Neural cell (in vitro differentiated cells): ENCODE results near the gene SLCO3A1. TPM values are rescaled to one million over a fixed set of nuclear protein-coding genes. Genes with fewer than 3 reads are reported as not detected.

Experiments
- H2AFZ ChIP-seq: fragments of 200-600, 300-800 bp; sonication (generic), shearing (Covaris generic); 2 replicates; pipeline ENCODE4 v1.6.0; 2014; ENCODE audit warnings: low read depth, mild to moderate bottlenecking, antibody characterized with exemption, low read length, moderate library complexity
- H3F3A ChIP-seq: fragments of 200-600 bp; shearing (Covaris generic); 2 replicates; pipeline ENCODE4 v1.6.1; 2016; ENCODE audit warnings: mild to moderate bottlenecking, moderate library complexity, mixed read lengths, antibody characterized with exemption, low read length; ENCODE audit not compliant: insufficient read depth, poor library complexity, severe bottlenecking
- H3K27ac ChIP-seq: fragments of 200-600, 300-800 bp; sonication (generic), shearing (Covaris generic); 2 replicates; pipeline ENCODE4 v1.5.1; 2014; ENCODE audit warnings: mild to moderate bottlenecking, low read length, moderate library complexity
- H3K27me3 ChIP-seq: fragments of 300-800, 200-600 bp; sonication (generic), shearing (Covaris generic); 2 replicates; pipeline ENCODE4 v1.6.0; 2014; ENCODE audit warnings: mild to moderate bottlenecking, low read depth, low read length, moderate library complexity; ENCODE audit not compliant: insufficient read depth
- H3K36me3 ChIP-seq: fragments of 300-800, 200-600 bp; sonication (generic), shearing (Covaris generic); 2 replicates; pipeline ENCODE4 v1.5.1; 2014; ENCODE audit warnings: mild to moderate bottlenecking, antibody characterized with exemption, low read length, moderate library complexity; ENCODE audit not compliant: insufficient read depth
- H3K4me2 ChIP-seq: fragments of 300-800, 200-600 bp; sonication (generic), shearing (Covaris generic); 2 replicates; pipeline ENCODE4 v1.6.0; 2014; ENCODE audit warnings: mild to moderate bottlenecking, low read length
- H3K4me3 ChIP-seq: fragments of 300-800, 200-600 bp; sonication (generic), shearing (Covaris generic); 2 replicates; pipeline ENCODE4 v1.5.1; 2014; ENCODE audit warnings: mild to moderate bottlenecking, low read length, moderate library complexity
- H3K79me2 ChIP-seq: fragments of 200-600 bp; shearing (Covaris generic); replicated peaks from 2 replicates; pipeline ENCODE4 v1.6.0; 2014; ENCODE audit warnings: mild to moderate bottlenecking, low read length, moderate library complexity; ENCODE audit not compliant: insufficient read depth
- H3K9ac ChIP-seq: fragments of 300-800, 200-600 bp; sonication (generic), shearing (Covaris generic); 2 replicates; pipeline ENCODE4 v1.6.1; 2016; ENCODE audit warnings: mild to moderate bottlenecking, low read length, mixed read lengths
- H3K9me2 ChIP-seq: fragments of 200-600 bp; shearing (Covaris generic); 2 replicates; pipeline ENCODE4 v1.6.1; 2016; ENCODE audit warnings: mild to moderate bottlenecking, low read length, mixed read lengths; ENCODE audit not compliant: insufficient read depth
- H3K9me3 ChIP-seq: fragments of 200-600, 300-800 bp; sonication (generic), shearing (Covaris generic); 2 replicates; pipeline ENCODE4 v1.6.1; 2016; ENCODE audit warnings: mild to moderate bottlenecking, mixed run types, low read length, moderate library complexity, mixed read lengths
- H4K20me1 ChIP-seq: fragments of 200-600 bp; shearing (Covaris generic); 2 replicates; pipeline ENCODE4 v1.6.1; 2016; ENCODE audit warnings: mild to moderate bottlenecking, mixed run types; ENCODE audit not compliant: insufficient read depth
- EP300 ChIP-seq: fragments of 450-650 bp; conservative IDR thresholded peaks from 2 replicates; pipeline ENCODE4 v1.6.1; 2014; ENCODE audit warnings: antibody characterized with exemption, mild to moderate bottlenecking, moderate library complexity; ENCODE audit not compliant: poor library complexity, severe bottlenecking
- EZH2 ChIP-seq: fragments of 200-600, 300-800 bp; shearing (Covaris generic), sonication (generic); IDR thresholded peaks from 2 replicates; pipeline ENCODE4 v1.6.1; 2014; ENCODE audit warnings: antibody characterized with exemption, low read length, borderline replicate concordance, mild to moderate bottlenecking; ENCODE audit not compliant: insufficient read depth, poor library complexity, severe bottlenecking
- MXI1 ChIP-seq: fragments of 450-650 bp; conservative IDR thresholded peaks from 2 replicates; pipeline ENCODE4 v1.6.1; 2014; ENCODE audit warnings: antibody characterized with exemption, mild to moderate bottlenecking; ENCODE audit not compliant: poor library complexity, severe bottlenecking
- POLR2AphosphoS5 ChIP-seq: IDR thresholded peaks from 2 replicates; pipeline ENCODE4 v1.6.1; 2012
- RAD21 ChIP-seq: fragments of 450-650 bp; conservative IDR thresholded peaks from 2 replicates; pipeline ENCODE4 v1.6.1; 2014; ENCODE audit warnings: antibody characterized with exemption, mild to moderate bottlenecking, moderate library complexity
- REST ChIP-seq: IDR thresholded peaks from 2 replicates; pipeline ENCODE4 v1.6.1; 2012; ENCODE audit warnings: borderline replicate concordance
- SMC3 ChIP-seq: fragments of 450-650 bp; conservative IDR thresholded peaks from 2 replicates; pipeline ENCODE4 v1.6.1; 2014; ENCODE audit warnings: antibody characterized with exemption, mild to moderate bottlenecking, moderate library complexity; ENCODE audit not compliant: poor library complexity
- TAF1 ChIP-seq: IDR thresholded peaks from 2 replicates; pipeline ENCODE4 v1.6.1; 2012; ENCODE audit warnings: low read depth
- polyA plus RNA-seq: library from polyadenylated mRNA; depleted of rRNA; stranded (reverse); fragments of >200 nt; gene quantifications from 2 replicates; pipeline ENCODE4 v1.2.3, GENCODE V29; 2014
- TF ChIP-seq, protein P1 (sequence below): fragments of 450-650 bp; IDR thresholded peaks from 2 replicates; pipeline ENCODE4 v1.5.1; 2014; ENCODE audit warnings: antibody characterized with exemption, mild to moderate bottlenecking, moderate library complexity; ENCODE audit not compliant: poor library complexity, severe bottlenecking

Gene SLCO3A1
- polyA plus RNA-seq, 1 donor from 2014 or later, result 14.2 TPM

GRCh38 chr15:91944331-91944730 lies 90.8 kb downstream of the SLCO3A1 start:
- no peak overlapping the region for H2AFZ ChIP-seq
- no peaks in the 10 kb centered on the region for H3K27me3 ChIP-seq
- H3K9ac ChIP-seq, result no peak overlapping the region
- H3K4me3 ChIP-seq, result no peak overlapping the region
- no peaks in the 10 kb centered on the region for H3F3A ChIP-seq
- TF ChIP-seq, protein P1, sequence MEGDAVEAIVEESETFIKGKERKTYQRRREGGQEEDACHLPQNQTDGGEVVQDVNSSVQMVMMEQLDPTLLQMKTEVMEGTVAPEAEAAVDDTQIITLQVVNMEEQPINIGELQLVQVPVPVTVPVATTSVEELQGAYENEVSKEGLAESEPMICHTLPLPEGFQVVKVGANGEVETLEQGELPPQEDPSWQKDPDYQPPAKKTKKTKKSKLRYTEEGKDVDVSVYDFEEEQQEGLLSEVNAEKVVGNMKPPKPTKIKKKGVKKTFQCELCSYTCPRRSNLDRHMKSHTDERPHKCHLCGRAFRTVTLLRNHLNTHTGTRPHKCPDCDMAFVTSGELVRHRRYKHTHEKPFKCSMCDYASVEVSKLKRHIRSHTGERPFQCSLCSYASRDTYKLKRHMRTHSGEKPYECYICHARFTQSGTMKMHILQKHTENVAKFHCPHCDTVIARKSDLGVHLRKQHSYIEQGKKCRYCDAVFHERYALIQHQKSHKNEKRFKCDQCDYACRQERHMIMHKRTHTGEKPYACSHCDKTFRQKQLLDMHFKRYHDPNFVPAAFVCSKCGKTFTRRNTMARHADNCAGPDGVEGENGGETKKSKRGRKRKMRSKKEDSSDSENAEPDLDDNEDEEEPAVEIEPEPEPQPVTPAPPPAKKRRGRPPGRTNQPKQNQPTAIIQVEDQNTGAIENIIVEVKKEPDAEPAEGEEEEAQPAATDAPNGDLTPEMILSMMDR, result no peak
- no peak for TF ChIP-seq EP300
- TF ChIP-seq TAF1, result no peak
- TF ChIP-seq EZH2, result no peak
- TF ChIP-seq MXI1, result no peak
- TF ChIP-seq SMC3, result no peak
- TF ChIP-seq RAD21, result no peak
- no peak for TF ChIP-seq POLR2AphosphoS5
- no peak for TF ChIP-seq REST
- H3K79me2 ChIP-seq, result peaks cover 23% of the 10 kb centered on the region
- no peaks in the 10 kb centered on the region for H3K36me3 ChIP-seq
- no peaks in the 10 kb centered on the region for H3K9me2 ChIP-seq
- no peak overlapping the region for H3K4me2 ChIP-seq
- no peaks in the 10 kb centered on the region for H4K20me1 ChIP-seq
- H3K27ac ChIP-seq, result no peak overlapping the region
- no peaks in the 10 kb centered on the region for H3K9me3 ChIP-seq

DNA sequence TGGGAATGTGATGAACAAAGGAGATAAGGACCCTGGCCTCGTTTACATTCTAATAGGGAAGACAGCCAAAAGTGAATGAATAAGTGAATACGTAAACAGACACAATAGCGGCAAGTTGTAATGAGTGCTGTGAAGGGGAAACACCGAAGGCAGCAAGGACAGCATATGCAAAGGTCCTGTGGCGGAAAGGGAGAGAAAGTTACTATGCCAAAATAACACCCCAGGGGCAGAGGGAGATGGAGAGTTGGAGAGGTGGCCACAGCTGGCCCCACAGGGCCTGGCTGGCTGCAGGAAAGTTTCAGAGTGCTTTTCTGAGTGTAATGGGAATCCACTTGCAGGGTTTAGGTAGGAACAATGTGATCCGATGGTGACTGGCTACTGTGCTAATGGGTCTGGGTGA lies 91.9 kb downstream of the SLCO3A1 start:
- no peak overlapping the region for H3K4me2 ChIP-seq
- no peak overlapping the region for H2AFZ ChIP-seq
- H3K9ac ChIP-seq, result no peak overlapping the region
- no peaks in the 10 kb centered on the region for H3K36me3 ChIP-seq
- no peak overlapping the region for H3K27ac ChIP-seq
- no peaks in the 10 kb centered on the region for H4K20me1 ChIP-seq
- H3K9me2 ChIP-seq, result no peaks in the 10 kb centered on the region
- no peaks in the 10 kb centered on the region for H3K27me3 ChIP-seq
- no peaks in the 10 kb centered on the region for H3K9me3 ChIP-seq
- no peak for TF ChIP-seq EP300
- TF ChIP-seq EZH2, result no peak
- no peak for TF ChIP-seq MXI1
- TF ChIP-seq, protein P1, result no peak
- TF ChIP-seq POLR2AphosphoS5, result no peak
- TF ChIP-seq SMC3, result no peak
- TF ChIP-seq REST, result no peak
- TF ChIP-seq RAD21, result no peak
- no peak for TF ChIP-seq TAF1
- H3F3A ChIP-seq, result no peaks in the 10 kb centered on the region
- no peak overlapping the region for H3K4me3 ChIP-seq
- peaks cover 20% of the 10 kb centered on the region for H3K79me2 ChIP-seq
